ENCODE measurements around the gene CIT.

DNA sequence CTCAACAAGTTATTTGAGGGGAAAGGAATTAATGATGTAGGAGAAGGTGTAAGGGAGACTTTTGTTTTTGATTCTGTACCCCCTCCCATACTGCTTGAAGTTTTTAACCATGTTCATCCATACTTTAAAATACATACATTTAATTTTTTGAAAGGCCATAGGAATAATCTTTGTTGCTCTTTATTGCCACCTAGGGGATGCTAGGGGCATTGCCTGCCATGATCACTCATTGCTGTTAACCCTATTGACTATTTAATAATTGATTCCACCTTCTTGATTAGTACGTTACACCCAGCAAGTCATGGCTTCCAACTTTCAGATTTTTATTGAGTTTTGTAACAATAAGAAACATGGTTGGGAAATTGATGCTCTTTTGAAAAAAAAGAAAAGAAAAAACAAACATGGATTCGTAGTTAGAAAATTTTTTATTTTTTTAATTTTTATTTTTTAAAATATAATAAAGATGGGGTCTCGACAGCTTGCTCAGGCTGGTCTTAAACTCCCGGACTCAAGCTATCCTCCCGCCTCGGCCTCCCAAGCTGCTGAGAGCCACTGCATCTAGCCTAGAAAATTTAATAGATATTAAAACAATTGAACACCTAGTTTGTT lies 217.7 kb downstream of the CIT start:
- no peak for TF ChIP-seq POLR2A (IDR thresholded peaks at IDR 0.05)
- TF ChIP-seq, protein P1, sequence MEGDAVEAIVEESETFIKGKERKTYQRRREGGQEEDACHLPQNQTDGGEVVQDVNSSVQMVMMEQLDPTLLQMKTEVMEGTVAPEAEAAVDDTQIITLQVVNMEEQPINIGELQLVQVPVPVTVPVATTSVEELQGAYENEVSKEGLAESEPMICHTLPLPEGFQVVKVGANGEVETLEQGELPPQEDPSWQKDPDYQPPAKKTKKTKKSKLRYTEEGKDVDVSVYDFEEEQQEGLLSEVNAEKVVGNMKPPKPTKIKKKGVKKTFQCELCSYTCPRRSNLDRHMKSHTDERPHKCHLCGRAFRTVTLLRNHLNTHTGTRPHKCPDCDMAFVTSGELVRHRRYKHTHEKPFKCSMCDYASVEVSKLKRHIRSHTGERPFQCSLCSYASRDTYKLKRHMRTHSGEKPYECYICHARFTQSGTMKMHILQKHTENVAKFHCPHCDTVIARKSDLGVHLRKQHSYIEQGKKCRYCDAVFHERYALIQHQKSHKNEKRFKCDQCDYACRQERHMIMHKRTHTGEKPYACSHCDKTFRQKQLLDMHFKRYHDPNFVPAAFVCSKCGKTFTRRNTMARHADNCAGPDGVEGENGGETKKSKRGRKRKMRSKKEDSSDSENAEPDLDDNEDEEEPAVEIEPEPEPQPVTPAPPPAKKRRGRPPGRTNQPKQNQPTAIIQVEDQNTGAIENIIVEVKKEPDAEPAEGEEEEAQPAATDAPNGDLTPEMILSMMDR (IDR thresholded peaks at IDR 0.05), result peak; percentile 82 to 90 (median 86)

All from Peyer's patch (tissue), 4 donors.